ENCODE results near the gene NUP88.

- TF ChIP-seq EP300 (conservative IDR thresholded peaks at IDR 0.05; ENCODE audit: poor library complexity, severe bottlenecking), result no peak
- no peak for TF ChIP-seq CTCF (IDR thresholded peaks at IDR 0.05; ENCODE audit: poor library complexity, severe bottlenecking)
- no peak for TF ChIP-seq POLR2AphosphoS5 (IDR thresholded peaks at IDR 0.05)
- TF ChIP-seq TAF1 (IDR thresholded peaks at IDR 0.05; ENCODE audit: low read depth), result no peak
- TF ChIP-seq EZH2 (IDR thresholded peaks at IDR 0.05; ENCODE audit: borderline replicate concordance, insufficient read depth, low read length, poor library complexity, severe bottlenecking), result no peak
- no peak for TF ChIP-seq RAD21 (conservative IDR thresholded peaks at IDR 0.05)
- no peak for TF ChIP-seq MXI1 (conservative IDR thresholded peaks at IDR 0.05; ENCODE audit: poor library complexity, severe bottlenecking)
- no peak for TF ChIP-seq REST (IDR thresholded peaks at IDR 0.05; ENCODE audit: borderline replicate concordance)
- no peak for TF ChIP-seq SMC3 (conservative IDR thresholded peaks at IDR 0.05; ENCODE audit: poor library complexity)
Measured at GRCh38 chr17:5424909-5425308, 5.4 kb upstream of the NUP88 start.
